ENCODE measurements around the gene KLHL17. TPM values are rescaled to one million over a fixed set of nuclear protein-coding genes. Genes with fewer than 3 reads are reported as not detected.

Gene KLHL17
- total RNA-seq, 4 donors from 2014 or later: 4.4 to 10.0 (median 5.0) TPM

DNA sequence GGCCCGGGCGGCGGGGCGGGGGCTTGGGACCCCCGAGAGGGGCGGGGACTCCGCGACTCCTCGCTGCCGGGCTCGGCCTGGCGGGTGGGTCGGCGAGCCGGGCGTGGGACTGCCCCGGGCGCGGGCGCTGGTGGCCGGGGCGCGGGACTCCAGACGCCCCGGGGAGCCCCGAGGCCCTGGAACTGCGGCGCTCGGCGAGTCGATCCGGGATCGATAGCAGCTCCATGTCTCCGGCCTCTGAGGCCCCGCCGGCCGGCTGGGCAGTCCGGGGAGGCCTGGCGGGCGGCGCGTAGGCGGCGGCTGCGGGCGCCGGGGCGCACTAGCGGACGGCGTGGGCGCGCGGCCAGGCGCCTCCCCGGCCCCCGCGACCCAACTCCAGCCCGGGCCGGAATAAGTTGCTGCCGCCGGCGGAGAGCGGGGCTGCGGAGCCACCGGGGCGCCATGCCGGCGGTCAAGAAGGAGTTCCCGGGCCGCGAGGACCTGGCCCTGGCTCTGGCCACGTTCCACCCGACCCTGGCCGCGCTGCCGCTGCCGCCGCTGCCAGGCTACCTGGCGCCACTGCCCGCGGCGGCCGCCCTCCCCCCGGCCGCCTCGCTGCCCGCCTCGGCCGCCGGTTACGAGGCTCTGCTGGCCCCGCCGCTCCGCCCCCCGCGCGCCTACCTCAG is 36.3 kb upstream of the KLHL17 start:
- TF ChIP-seq, protein P1, sequence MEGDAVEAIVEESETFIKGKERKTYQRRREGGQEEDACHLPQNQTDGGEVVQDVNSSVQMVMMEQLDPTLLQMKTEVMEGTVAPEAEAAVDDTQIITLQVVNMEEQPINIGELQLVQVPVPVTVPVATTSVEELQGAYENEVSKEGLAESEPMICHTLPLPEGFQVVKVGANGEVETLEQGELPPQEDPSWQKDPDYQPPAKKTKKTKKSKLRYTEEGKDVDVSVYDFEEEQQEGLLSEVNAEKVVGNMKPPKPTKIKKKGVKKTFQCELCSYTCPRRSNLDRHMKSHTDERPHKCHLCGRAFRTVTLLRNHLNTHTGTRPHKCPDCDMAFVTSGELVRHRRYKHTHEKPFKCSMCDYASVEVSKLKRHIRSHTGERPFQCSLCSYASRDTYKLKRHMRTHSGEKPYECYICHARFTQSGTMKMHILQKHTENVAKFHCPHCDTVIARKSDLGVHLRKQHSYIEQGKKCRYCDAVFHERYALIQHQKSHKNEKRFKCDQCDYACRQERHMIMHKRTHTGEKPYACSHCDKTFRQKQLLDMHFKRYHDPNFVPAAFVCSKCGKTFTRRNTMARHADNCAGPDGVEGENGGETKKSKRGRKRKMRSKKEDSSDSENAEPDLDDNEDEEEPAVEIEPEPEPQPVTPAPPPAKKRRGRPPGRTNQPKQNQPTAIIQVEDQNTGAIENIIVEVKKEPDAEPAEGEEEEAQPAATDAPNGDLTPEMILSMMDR (IDR thresholded peaks at IDR 0.05; ENCODE audit: low read depth): no peak

DNA sequence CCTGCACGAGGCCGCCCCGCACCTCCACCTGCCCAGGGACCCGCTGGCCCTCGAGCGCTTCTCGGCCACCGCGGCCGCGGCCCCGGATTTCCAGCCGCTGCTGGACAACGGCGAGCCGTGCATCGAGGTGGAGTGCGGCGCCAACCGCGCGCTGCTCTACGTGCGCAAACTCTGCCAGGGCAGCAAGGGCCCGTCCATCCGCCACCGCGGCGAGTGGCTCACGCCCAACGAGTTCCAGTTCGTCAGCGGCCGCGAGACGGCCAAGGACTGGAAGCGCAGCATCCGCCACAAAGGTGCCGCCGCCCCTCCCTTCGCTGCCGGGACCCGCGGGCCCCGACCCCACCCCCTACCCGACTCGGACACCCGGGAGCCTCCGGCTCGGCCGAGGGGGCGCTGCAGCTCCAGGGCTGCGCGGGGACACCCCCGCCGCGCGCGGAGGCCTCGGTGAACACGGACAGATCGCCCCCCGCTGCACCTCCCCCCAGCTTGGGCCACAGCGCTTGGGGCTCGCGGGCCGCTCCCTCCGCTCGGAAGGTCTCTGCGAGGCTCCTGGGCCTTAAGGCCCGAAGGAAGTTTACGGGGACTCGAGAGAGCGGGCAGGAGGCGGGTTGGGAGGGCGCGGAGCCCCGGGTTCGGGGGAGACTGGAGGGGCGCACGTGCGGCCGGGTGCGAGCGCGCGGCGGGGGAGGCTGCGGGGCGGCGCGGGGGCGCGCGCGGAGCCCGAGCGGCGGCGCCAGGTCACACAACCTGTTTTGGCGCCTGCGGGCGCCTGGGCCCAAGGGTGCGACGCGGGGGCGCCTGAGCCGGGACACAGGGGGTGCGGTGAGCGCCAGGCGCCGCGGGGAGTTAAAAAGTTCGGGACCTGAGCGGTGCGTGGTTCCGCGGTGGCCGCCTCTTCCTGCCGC is 35.5 kb upstream of the KLHL17 start:
- TF ChIP-seq, protein P1 (IDR thresholded peaks at IDR 0.05; ENCODE audit: low read depth): no peak

DNA sequence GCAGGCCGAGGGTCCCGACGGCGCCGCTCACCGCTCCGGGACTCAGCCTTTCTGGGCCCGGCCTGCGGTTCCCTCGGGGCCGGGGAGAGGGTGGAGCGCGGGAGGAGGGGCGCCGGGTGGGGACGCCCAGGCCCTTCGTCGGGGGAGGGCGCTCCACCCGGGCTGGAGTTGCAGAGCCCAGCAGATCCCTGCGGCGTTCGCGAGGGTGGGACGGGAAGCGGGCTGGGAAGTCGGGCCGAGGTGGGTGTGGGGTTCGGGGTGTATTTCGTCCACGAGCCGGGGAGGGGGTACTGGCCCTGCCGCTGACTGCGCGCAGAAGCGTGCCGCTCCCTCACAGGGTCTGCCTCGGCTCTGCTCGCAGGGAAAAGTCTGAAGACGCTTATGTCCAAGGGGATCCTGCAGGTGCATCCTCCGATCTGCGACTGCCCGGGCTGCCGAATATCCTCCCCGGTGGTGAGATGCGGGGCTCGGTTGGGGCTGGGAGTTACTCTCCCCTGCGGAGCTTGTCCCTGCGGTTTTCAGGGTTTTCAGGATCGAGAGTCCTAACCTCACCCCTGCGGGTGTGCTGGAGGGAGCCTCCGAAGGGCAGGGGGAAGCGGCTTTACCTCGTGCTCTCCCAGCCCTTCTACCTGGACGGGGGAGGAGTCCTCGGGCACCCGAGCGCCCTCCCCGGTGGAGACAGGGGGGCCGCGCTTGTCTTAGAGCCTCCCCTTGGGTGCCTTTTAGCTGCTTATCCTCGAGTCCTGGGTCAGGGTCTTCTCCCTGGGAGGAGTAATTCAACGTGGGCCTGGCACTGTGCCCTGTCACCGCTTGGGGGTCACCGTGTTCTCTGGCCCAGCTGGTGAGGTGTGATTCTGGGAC is 34.6 kb upstream of the KLHL17 start:
- TF ChIP-seq, protein P1 (IDR thresholded peaks at IDR 0.05; ENCODE audit: low read depth): no peak

DNA sequence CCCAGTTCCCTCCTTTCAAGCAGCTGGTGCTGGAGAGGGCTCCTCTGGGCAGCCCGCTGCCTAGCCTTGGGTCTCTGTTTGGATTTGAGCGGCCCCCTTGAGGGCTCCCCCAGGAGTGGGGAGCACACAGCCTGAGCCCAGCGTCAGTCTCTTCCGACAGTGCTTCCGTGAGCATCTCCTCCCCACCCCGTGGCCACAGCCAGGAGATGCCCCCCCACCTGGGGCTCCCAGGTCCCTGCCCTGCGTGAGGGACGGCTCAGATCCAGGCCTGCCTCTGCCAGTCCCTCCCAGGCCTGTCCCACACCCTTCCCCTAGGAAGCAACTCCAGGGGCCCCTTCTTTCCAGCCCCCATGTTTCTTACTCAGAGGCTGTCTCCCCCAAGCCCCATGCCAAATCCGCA is 33.1 kb upstream of the KLHL17 start:
- TF ChIP-seq, protein P1 (IDR thresholded peaks at IDR 0.05; ENCODE audit: low read depth): no peak

DNA sequence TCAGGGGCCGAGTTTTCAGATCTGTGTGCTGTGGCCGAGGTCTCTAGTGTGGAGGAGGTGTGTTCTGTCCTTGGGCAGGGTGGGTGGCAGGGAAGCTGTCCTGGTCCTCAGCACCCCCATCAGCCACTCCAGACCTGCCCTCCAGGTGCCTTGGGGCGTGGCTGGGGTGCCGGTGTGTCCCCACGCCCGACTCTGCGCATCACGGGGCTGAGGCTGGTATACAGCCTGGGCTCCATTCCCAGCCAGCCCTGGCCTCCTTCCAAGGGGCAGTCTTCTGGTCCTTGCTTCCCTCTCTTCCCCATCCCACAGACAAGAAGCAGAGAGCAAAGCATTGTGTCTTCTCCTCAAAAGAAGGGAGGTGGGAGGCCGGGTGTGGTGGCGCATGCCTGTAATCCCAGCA is 32.6 kb upstream of the KLHL17 start:
- TF ChIP-seq, protein P1 (IDR thresholded peaks at IDR 0.05; ENCODE audit: low read depth): no peak

DNA sequence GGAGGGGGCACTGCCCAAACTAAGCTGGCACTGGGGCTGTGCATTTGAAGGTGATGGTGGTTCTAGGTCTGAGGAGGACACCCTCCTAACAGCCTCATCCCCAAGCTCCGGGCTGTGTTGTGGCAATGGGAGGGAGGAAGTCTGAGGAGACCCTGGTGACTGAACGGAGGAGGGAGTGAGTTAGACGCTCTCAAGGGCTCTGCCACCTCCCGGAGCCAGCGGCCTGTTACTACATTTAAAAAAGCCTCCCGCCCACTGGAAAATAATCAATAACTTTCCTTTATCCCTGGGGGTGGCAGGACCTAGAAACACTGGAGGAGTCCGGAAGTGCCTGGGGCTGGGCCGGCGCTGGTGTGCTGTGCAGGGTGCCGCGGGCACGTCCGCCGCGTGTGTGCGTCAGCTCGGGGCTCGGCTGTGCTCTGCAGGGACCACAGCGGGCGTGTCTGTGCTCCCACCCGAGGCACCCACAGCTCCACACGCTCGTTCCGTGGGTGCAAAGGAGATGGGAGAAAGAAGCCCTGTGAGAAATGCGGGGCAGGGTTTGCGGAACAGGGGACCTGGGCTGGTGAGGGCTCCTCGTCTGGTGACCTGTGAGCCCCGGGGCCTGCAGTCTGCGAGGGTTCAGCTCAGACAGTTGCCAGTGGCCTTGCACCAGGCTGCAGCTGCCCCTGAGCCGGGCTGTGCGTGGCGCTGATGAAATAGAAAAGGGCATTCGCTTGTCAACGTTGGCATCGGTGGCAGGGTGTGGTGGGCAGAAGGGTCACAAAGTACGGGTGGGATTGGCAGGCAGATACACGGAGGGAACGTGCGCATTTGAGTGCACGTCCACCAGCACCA is 31.3 kb upstream of the KLHL17 start:
- TF ChIP-seq, protein P1 (IDR thresholded peaks at IDR 0.05; ENCODE audit: low read depth): no peak
